ENCODE data around the gene CYB5R3.

DNA sequence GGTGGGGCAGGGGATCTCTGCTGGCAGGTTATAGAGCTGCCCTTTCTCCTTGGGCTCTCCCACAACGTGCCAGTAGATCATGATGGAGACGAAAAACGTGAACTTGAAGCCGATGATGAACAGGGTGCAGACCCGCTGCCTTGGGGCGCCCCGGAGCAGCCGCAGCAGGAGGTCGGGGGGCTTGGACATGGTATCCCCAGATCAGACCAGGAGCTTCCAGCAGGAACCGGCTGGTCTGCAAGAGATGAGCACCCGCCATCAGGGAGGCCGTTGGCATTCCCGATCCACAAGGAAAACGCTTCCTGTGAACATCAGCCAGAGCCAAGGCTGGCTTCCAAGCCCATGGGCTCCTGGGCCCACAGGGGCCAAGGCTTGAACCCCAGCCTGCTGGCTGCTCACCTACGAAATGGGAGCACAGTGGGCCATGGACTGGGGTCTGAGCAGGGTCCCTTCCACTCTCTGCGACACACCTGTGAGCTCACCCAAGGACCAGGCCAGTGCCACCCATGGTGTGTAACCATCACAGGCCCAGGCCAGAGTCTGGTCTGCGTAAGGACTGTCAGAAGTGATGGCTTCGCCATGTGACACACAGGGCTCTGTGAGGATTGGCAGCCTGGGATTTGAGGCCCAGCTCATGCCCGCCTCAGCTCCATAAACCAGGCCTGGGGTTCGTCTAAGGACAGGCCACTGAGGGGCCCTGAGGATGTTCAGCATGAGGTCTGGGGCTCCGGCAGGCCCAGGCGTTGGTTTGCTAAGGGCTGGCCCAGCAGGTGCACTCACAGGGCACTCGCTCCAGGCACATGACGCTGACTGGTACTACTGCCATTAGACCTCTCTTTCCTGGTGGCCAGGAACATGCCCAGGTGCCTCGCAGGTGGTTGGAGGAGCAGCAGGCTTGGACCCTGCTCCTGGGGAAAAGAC, 44.8 kb upstream of the CYB5R3 start:
- TF ChIP-seq POLR2A (IDR thresholded peaks at IDR 0.05), result no peak
- TF ChIP-seq, protein P1, sequence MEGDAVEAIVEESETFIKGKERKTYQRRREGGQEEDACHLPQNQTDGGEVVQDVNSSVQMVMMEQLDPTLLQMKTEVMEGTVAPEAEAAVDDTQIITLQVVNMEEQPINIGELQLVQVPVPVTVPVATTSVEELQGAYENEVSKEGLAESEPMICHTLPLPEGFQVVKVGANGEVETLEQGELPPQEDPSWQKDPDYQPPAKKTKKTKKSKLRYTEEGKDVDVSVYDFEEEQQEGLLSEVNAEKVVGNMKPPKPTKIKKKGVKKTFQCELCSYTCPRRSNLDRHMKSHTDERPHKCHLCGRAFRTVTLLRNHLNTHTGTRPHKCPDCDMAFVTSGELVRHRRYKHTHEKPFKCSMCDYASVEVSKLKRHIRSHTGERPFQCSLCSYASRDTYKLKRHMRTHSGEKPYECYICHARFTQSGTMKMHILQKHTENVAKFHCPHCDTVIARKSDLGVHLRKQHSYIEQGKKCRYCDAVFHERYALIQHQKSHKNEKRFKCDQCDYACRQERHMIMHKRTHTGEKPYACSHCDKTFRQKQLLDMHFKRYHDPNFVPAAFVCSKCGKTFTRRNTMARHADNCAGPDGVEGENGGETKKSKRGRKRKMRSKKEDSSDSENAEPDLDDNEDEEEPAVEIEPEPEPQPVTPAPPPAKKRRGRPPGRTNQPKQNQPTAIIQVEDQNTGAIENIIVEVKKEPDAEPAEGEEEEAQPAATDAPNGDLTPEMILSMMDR (IDR thresholded peaks at IDR 0.05), result no peak
